ENCODE results near the gene MAP3K3. TPM values are rescaled to one million over a fixed set of nuclear protein-coding genes. Genes with fewer than 3 reads are reported as not detected.

Gene MAP3K3
- polyA plus RNA-seq, 1 donor, result 16.5 TPM

GRCh38 chr17:63621229-63621683, 961 bp upstream of the MAP3K3 start:
- Histone ChIP-seq H3K4me1 (ENCODE audit: control insufficient read depth, insufficient read depth, low read length) (peaks cover 3% of the 10 kb centered on the region), H3K27me3 (ENCODE audit: control insufficient read depth, insufficient read depth, low read length) (no peaks in the 10 kb centered on the region), H3K27ac (ENCODE audit: low read length) (peak overlapping the region; percentile 56), H3K36me3 (ENCODE audit: control insufficient read depth, insufficient read depth, low read length) (no peaks in the 10 kb centered on the region), H3K4me3 (ENCODE audit: low read length) (peak overlapping the region; percentile 75), H3K9me3 (ENCODE audit: control insufficient read depth, low read depth, low read length) (no peaks in the 10 kb centered on the region)
- no peak for DNase-seq
- 28% methylated on average over 3 of the region's 10 CpGs for WGBS (ENCODE audit: insufficient coverage, low lambda C conversion rate)

- no peaks in the 10 kb centered on the region for H3K36me3 ChIP-seq (ENCODE audit: control insufficient read depth, insufficient read depth, low read length)
- H3K27ac ChIP-seq (ENCODE audit: low read length), result peak overlapping the region; percentile 50
- H3K27me3 ChIP-seq (ENCODE audit: control insufficient read depth, insufficient read depth, low read length), result no peaks in the 10 kb centered on the region
- H3K4me1 ChIP-seq (ENCODE audit: control insufficient read depth, insufficient read depth, low read length), result peaks cover 3% of the 10 kb centered on the region
- DNase-seq, result peak; percentile 38 to 73
- H3K4me3 ChIP-seq (ENCODE audit: low read length), result peak overlapping the region; percentile 70
- no CpG with 5 or more reads among the region's 100 CpGs for WGBS (ENCODE audit: insufficient coverage, low lambda C conversion rate)
- H3K9me3 ChIP-seq (ENCODE audit: control insufficient read depth, low read depth, low read length), result no peaks in the 10 kb centered on the region
Observed at GRCh38 chr17:63622574-63623390, 565 bp downstream of the MAP3K3 start.

DNA sequence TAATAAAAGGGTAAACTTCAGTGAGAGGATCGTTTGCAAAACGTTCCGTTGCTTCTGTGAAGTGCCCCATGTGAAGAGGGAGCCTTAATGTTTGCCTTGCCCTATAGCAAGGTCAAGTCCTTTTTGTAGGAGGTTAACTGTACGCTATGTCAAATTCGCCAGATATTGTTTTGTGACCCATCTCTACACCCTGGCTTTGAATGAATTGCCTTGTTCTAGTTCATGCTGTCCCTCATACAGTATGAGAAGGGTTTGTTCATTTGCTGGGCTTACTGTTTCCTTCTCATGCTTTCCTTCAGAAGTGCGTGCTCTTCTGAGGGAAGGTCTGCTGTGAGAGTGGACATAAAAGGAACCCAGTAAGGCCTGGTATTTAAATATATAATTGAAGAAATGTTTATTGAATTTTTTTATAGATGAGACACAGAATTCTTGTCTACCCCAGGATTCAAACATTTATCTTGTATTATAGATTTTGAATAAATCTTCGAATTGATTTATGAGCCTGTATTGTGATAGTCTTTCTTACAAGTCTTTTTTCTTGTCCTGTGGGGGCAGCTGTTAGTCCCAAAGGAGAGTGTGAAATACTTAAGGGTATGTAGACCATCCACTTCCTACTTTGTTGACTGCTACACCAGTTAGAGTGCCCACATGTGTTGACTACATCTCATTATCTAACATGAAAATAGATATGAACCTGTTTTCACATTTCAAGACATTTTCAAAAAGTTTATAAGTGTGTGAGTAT, 1.7 kb downstream of the MAP3K3 start:
- no peaks in the 10 kb centered on the region for H3K9me3 ChIP-seq (ENCODE audit: control insufficient read depth, low read depth, low read length)
- H3K4me3 ChIP-seq (ENCODE audit: low read length), result peak overlapping the region; percentile 70
- no peaks in the 10 kb centered on the region for H3K36me3 ChIP-seq (ENCODE audit: control insufficient read depth, insufficient read depth, low read length)
- no peak overlapping the region for H3K27ac ChIP-seq (ENCODE audit: low read length)
- H3K4me1 ChIP-seq (ENCODE audit: control insufficient read depth, insufficient read depth, low read length), result peaks cover 3% of the 10 kb centered on the region
- no peaks in the 10 kb centered on the region for H3K27me3 ChIP-seq (ENCODE audit: control insufficient read depth, insufficient read depth, low read length)
- DNase-seq, result no peak
- WGBS (ENCODE audit: insufficient coverage, low lambda C conversion rate), result 20% methylated on average over 2 of the region's 7 CpGs

DNA sequence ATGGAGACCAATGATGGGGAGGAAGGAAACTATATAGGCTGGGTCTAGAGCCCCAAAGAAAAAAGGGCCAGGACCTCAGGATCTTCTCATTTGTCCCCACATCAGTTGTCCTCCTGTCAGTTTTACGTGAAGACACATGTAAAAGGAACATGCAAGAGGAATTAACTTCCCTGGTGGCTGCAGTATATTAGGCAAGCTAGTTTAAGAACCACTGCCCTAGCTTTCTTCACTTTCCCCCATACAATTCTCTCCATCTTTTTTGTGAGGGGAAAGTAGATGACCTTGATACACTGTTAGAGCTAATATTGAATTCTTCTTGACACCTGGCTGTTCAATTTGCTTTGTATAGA, 2.3 kb downstream of the MAP3K3 start:
- no peaks in the 10 kb centered on the region for H3K27me3 ChIP-seq (ENCODE audit: control insufficient read depth, insufficient read depth, low read length)
- H3K4me1 ChIP-seq (ENCODE audit: control insufficient read depth, insufficient read depth, low read length), result peaks cover 3% of the 10 kb centered on the region
- H3K9me3 ChIP-seq (ENCODE audit: control insufficient read depth, low read depth, low read length), result no peaks in the 10 kb centered on the region
- no peaks in the 10 kb centered on the region for H3K36me3 ChIP-seq (ENCODE audit: control insufficient read depth, insufficient read depth, low read length)
- WGBS (ENCODE audit: insufficient coverage, low lambda C conversion rate), result no CpG with 5 or more reads among the region's 1 CpG
- no peak overlapping the region for H3K27ac ChIP-seq (ENCODE audit: low read length)
- DNase-seq, result no peak
- H3K4me3 ChIP-seq (ENCODE audit: low read length), result no peak overlapping the region

DNA sequence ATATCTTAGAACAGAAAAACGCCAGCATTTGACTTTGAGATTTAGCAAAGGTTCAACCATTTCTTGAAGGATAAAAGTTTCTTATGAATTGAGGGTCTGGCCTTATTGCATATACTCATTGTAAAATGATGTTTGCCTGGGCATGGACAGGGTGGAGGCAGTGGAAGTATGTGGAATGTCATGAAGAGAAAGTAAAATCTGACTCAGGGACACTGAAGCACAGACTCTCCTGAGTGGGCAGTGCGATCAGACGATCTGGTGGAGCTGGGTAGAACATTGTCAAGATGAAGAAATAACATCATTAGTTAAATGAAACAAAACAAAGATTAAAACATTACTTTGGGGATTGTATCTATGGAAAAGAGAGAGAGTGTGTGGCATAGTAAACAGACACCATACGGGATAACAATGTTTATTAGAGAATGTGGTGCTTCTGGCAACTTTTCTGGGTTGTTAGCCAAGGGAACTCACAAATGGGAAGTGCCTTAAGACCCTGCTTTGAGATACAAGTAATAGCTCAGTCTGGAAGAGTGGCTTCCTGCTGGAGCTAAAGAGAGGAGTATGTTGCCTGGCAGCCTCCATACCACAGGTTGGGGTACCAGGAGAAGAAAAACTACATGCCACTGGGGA, 4.4 kb downstream of the MAP3K3 start:
- 67% methylated on average over 1 of the region's 4 CpGs for WGBS (ENCODE audit: insufficient coverage, low lambda C conversion rate)
- H3K27ac ChIP-seq (ENCODE audit: low read length), result no peak overlapping the region

DNA sequence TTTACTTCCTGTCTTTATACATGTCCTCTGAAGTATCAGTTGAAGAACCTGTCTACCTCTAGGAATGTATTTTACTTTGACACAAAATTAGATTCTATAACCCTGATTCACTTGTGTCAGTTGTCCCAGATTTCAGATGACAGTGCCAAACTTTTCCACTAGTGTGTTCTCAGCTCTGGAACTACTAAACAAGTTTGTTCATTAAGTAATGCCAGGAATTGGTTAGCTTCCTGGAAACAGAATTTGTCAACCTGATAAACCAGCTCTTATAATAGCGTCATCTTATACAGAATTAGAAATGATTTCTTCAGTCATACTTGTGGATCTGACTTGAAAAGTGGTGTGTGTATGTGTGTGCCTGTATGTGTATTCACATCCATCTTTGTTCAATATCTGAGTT, 7.4 kb downstream of the MAP3K3 start:
- Histone ChIP-seq H3K27ac (ENCODE audit: low read length) (no peak overlapping the region), H3K36me3 (ENCODE audit: control insufficient read depth, insufficient read depth, low read length) (peaks cover 10% of the 10 kb centered on the region), H3K4me3 (ENCODE audit: low read length) (no peak overlapping the region), H3K9me3 (ENCODE audit: control insufficient read depth, low read depth, low read length) (no peaks in the 10 kb centered on the region), H3K4me1 (ENCODE audit: control insufficient read depth, insufficient read depth, low read length) (no peaks in the 10 kb centered on the region), H3K27me3 (ENCODE audit: control insufficient read depth, insufficient read depth, low read length) (no peaks in the 10 kb centered on the region)
- WGBS (ENCODE audit: insufficient coverage, low lambda C conversion rate), result no CpG with 5 or more reads among the region's 1 CpG
- no peak for DNase-seq

More for the DNA sequence above, 4.4 kb downstream of the MAP3K3 start:
- H3K4me3 ChIP-seq (ENCODE audit: low read length), result no peak overlapping the region
- no peaks in the 10 kb centered on the region for H3K9me3 ChIP-seq (ENCODE audit: control insufficient read depth, low read depth, low read length)
- no peaks in the 10 kb centered on the region for H3K4me1 ChIP-seq (ENCODE audit: control insufficient read depth, insufficient read depth, low read length)
- no peak for DNase-seq
- no peaks in the 10 kb centered on the region for H3K27me3 ChIP-seq (ENCODE audit: control insufficient read depth, insufficient read depth, low read length)
- no peaks in the 10 kb centered on the region for H3K36me3 ChIP-seq (ENCODE audit: control insufficient read depth, insufficient read depth, low read length)

DNA sequence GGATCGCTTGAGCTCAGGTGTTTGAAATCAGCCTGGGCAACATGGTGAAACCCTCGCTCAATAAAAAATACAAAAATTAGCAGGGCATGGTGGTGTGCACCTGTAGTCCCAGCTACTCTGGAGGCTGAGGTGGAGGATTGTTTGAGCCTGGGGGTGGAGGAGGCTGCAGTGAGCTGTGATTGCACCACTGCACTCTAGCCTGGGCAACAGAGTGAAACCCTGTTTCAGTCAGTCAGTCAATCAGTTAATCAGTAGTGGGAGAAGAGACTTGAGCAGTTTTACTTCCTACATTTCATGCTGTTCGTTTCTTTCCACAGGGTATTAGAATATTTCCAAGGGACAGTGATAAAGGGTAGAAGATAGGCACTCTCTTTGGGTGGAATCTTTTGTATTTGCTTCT, 8.8 kb downstream of the MAP3K3 start:
- Histone ChIP-seq H3K4me1 (ENCODE audit: control insufficient read depth, insufficient read depth, low read length) (no peaks in the 10 kb centered on the region), H3K36me3 (ENCODE audit: control insufficient read depth, insufficient read depth, low read length) (peaks cover 14% of the 10 kb centered on the region), H3K9me3 (ENCODE audit: control insufficient read depth, low read depth, low read length) (no peaks in the 10 kb centered on the region), H3K27me3 (ENCODE audit: control insufficient read depth, insufficient read depth, low read length) (no peaks in the 10 kb centered on the region), H3K4me3 (ENCODE audit: low read length) (no peak overlapping the region), H3K27ac (ENCODE audit: low read length) (no peak overlapping the region)
- DNase-seq, result no peak
- WGBS (ENCODE audit: insufficient coverage, low lambda C conversion rate), result no CpG with 5 or more reads among the region's 3 CpGs

GRCh38 chr17:63631626-63632025, 9.4 kb downstream of the MAP3K3 start:
- Histone ChIP-seq H3K27ac (ENCODE audit: low read length) (no peak overlapping the region), H3K27me3 (ENCODE audit: control insufficient read depth, insufficient read depth, low read length) (no peaks in the 10 kb centered on the region), H3K9me3 (ENCODE audit: control insufficient read depth, low read depth, low read length) (no peaks in the 10 kb centered on the region), H3K36me3 (ENCODE audit: control insufficient read depth, insufficient read depth, low read length) (peaks cover 20% of the 10 kb centered on the region), H3K4me3 (ENCODE audit: low read length) (no peak overlapping the region), H3K4me1 (ENCODE audit: control insufficient read depth, insufficient read depth, low read length) (no peaks in the 10 kb centered on the region)
- no peak for DNase-seq
- WGBS (ENCODE audit: insufficient coverage, low lambda C conversion rate), result no CpG with 5 or more reads among the region's 1 CpG

GRCh38 chr17:63633742-63634141, 11.5 kb downstream of the MAP3K3 start:
- H3K36me3 ChIP-seq (ENCODE audit: control insufficient read depth, insufficient read depth, low read length), result peaks cover 29% of the 10 kb centered on the region
- no peaks in the 10 kb centered on the region for H3K9me3 ChIP-seq (ENCODE audit: control insufficient read depth, low read depth, low read length)
- H3K4me3 ChIP-seq (ENCODE audit: low read length), result no peak overlapping the region
- DNase-seq, result no peak
- no peak overlapping the region for H3K27ac ChIP-seq (ENCODE audit: low read length)
- H3K27me3 ChIP-seq (ENCODE audit: control insufficient read depth, insufficient read depth, low read length), result no peaks in the 10 kb centered on the region
- H3K4me1 ChIP-seq (ENCODE audit: control insufficient read depth, insufficient read depth, low read length), result no peaks in the 10 kb centered on the region

- DNase-seq, result no peak
- H3K9me3 ChIP-seq (ENCODE audit: control insufficient read depth, low read depth, low read length), result no peaks in the 10 kb centered on the region
- H3K4me1 ChIP-seq (ENCODE audit: control insufficient read depth, insufficient read depth, low read length), result no peaks in the 10 kb centered on the region
- H3K4me3 ChIP-seq (ENCODE audit: low read length), result no peak overlapping the region
- H3K27ac ChIP-seq (ENCODE audit: low read length), result no peak overlapping the region
- H3K36me3 ChIP-seq (ENCODE audit: control insufficient read depth, insufficient read depth, low read length), result peaks cover 29% of the 10 kb centered on the region
- 60% methylated on average over 1 of the region's 4 CpGs for WGBS (ENCODE audit: insufficient coverage, low lambda C conversion rate)
- no peaks in the 10 kb centered on the region for H3K27me3 ChIP-seq (ENCODE audit: control insufficient read depth, insufficient read depth, low read length)
Observed at GRCh38 chr17:63634163-63634562, 11.9 kb downstream of the MAP3K3 start.

Measured in large intestine (tissue), 3 donors.